GM18519 (cell line): Measurements from ENCODE around the gene GMPR2.

Experiments used
- ATAC-seq: cut with Tn5 transposase; IDR thresholded peaks from one replicate; pipeline ENCODE4 v1.9.1; 2021; ENCODE audit warnings: mild to moderate bottlenecking, moderate library complexity; ENCODE audit not compliant: unreplicated experiment, low FRiP score

The GMPR2 gene

GRCh38 chr14:24232645-24233537 lies at the start of gene GMPR2:
Gene GMPR2, plus strand, starts transcription at chr14:24232929. Its CDS starts 325 bp downstream, at chr14:24233254.
- ATAC-seq, result no peak

GRCh38 chr14:24183014-24183481 lies 49.7 kb upstream of the GMPR2 start:
- no peak for ATAC-seq

- no peak for ATAC-seq
Measured at GRCh38 chr14:24184104-24184970, 48.4 kb upstream of the GMPR2 start.

- ATAC-seq, result no peak
Measured at GRCh38 chr14:24185026-24185425, 47.7 kb upstream of the GMPR2 start.

- ATAC-seq, result no peak
Measured at GRCh38 chr14:24185741-24186140, 47.0 kb upstream of the GMPR2 start.

- ATAC-seq, result no peak
Measured at GRCh38 chr14:24186831-24187538, 45.7 kb upstream of the GMPR2 start.

GRCh38 chr14:24187539-24187915 lies 45.2 kb upstream of the GMPR2 start:
- no peak for ATAC-seq

- ATAC-seq, result peak; percentile 78
Measured at GRCh38 chr14:24188251-24189058, 44.3 kb upstream of the GMPR2 start, which contains the start of gene IPO4. Gene IPO4, minus strand, starts transcription at chr14:24188816. Its CDS starts 29 bp downstream, at chr14:24188787.

GRCh38 chr14:24189059-24189375 lies 43.7 kb upstream of the GMPR2 start:
- ATAC-seq, result no peak

- ATAC-seq, result no peak
Measured at GRCh38 chr14:24189460-24189859, 43.3 kb upstream of the GMPR2 start.

- no peak for ATAC-seq
Measured at GRCh38 chr14:24190416-24190815, 42.3 kb upstream of the GMPR2 start.

- ATAC-seq, result no peak
Measured at GRCh38 chr14:24192933-24193332, 39.8 kb upstream of the GMPR2 start.

GRCh38 chr14:24194186-24194872 lies 38.4 kb upstream of the GMPR2 start:
- no peak for ATAC-seq

GRCh38 chr14:24194873-24195185 lies 37.9 kb upstream of the GMPR2 start:
- no peak for ATAC-seq

- peak; percentile 60 for ATAC-seq
Measured at GRCh38 chr14:24195186-24196070, 37.3 kb upstream of the GMPR2 start, which contains the start of gene TM9SF1. Gene TM9SF1, minus strand, starts transcription at chr14:24195441. Its CDS starts 422 bp downstream, at chr14:24195019.

- no peak for ATAC-seq
Measured at GRCh38 chr14:24196071-24197055, 36.4 kb upstream of the GMPR2 start.

GRCh38 chr14:24197056-24197450 lies 35.7 kb upstream of the GMPR2 start:
- ATAC-seq, result no peak
